Measurements from ENCODE around the gene TNFRSF18. TPM values are rescaled to one million over a fixed set of nuclear protein-coding genes. Genes with fewer than 3 reads are reported as not detected.

The TNFRSF18 gene
- total and polyA plus RNA-seq, 8 donors, result 0.32 to 1.2 (median 0.34) TPM; not detected in 3

DNA sequence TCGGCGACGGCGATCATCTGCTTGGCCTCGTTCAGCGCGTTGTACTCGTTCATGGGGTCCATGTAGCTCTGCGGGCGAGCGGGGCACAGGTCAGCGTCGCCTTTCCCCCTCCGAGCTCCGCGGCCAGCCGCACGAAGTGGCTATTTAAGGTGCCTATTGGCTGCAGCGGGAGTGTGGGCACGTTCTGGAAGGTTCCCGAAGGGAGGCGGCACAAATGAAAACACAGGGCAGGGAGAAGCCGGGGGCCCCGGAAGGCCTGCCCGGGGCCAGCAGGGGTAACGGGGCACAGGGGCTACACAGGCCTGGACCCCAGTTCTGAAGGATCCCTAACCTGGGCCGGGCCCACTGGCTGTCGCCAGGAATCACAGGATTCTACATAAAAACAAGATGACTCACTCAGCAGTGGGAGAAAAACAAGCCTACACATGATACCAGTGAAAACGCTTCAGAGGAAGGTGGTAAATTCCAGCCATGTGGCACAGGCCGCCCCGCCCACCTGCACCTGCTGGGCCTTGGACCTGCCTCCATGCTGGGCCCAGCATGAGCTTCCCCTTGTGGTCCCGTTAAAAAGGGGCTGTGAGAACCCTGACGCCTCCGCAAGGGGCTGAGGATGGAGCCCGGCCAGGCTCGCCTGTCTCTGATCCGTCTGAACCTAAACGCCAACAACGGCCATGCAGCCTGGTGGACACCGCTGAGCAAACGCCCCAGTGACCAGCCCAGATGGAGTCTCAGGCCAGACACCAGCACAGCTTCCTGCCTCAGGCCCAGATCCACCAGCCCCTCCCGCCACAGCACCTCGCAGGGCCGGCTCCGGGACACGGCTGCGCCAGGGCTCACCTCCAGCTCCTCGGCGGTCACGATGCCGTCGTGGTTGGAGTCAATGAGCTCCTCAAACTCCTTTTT lies 11.5 kb upstream of the TNFRSF18 start:
- H3K9me3 ChIP-seq, result no peaks in the 10 kb centered on the region
- no peak overlapping the region for H3K4me3 ChIP-seq
- no peak for FAIRE-seq
- intact Hi-C loops (cut with DNase I), result no loop called here
- no peaks in the 10 kb centered on the region for H3K27me3 ChIP-seq
- DNase-seq, result no peak
- H3K36me3 ChIP-seq, result peaks cover 0 to 41% (median 10%) of the 10 kb centered on the region in 3 donors
- no peaks in the 10 kb centered on the region for H3K4me1 ChIP-seq
- H3K27ac ChIP-seq, result no peak overlapping the region
- peak in 1 of 4 donors; percentile 20 for ATAC-seq
- TF ChIP-seq CTCF (IDR thresholded peaks at IDR 0.05), result no peak
- WGBS, 2 donors, result 92 to 94% methylated on average over 52 of the region's 52 CpGs

DNA sequence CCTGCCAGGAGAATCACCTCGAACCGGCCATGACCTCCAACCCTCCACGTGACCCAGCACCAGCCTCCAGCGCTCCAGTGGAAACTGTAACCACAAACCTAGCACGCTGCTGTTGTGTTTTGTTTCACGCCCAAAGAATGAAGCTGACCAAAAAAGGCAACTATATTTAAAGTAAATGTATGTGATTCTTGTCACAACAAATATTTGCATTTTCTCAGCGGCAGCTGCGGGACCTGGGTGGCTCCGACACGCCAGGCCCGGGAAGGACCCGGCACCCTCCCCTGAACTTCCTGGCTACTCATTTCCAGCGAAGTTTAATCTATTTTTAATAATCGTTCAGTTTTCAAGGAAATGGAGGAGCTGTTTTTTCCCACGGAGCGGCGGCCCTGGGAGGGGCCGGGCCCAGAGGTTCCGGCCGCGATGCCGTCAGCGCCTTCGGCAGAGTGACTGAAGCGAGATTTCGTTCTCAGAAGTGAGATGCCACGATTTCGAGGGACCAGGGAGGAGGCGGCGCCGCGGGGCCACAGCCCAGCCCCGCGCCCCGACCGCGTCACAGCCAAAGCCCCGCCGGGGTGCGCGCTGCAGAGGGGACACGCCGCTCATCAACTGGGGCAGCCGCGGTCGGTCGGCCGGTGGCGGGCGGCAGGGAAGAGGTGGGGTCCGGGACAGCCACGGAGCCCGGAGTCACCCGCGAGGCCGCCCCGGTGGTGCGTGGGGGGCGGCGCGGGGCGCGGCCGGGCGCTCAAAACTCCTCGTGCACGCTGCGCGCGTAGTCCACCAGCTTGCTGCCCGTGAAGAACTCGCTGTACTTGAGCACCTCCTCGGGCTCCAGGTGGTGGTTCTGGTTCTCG lies 10.6 kb upstream of the TNFRSF18 start:
- Histone ChIP-seq H3K4me1 (no peaks in the 10 kb centered on the region), H3K36me3 (peaks cover 0 to 32% (median 3%) of the 10 kb centered on the region in 3 donors), H3K27me3 (no peaks in the 10 kb centered on the region), H3K27ac (no peak overlapping the region), H3K9me3 (no peaks in the 10 kb centered on the region), H3K4me3 (no peak overlapping the region)
- 93% methylated on average over 68 to 74 of the region's 74 CpGs for WGBS, 2 donors
- FAIRE-seq (no peak), DNase-seq (peak in 1 of 6 donors; percentile 21), ATAC-seq (no peak)
- intact Hi-C loops (cut with DNase I), result no loop called here
- no peak for TF ChIP-seq CTCF (IDR thresholded peaks at IDR 0.05)

DNA sequence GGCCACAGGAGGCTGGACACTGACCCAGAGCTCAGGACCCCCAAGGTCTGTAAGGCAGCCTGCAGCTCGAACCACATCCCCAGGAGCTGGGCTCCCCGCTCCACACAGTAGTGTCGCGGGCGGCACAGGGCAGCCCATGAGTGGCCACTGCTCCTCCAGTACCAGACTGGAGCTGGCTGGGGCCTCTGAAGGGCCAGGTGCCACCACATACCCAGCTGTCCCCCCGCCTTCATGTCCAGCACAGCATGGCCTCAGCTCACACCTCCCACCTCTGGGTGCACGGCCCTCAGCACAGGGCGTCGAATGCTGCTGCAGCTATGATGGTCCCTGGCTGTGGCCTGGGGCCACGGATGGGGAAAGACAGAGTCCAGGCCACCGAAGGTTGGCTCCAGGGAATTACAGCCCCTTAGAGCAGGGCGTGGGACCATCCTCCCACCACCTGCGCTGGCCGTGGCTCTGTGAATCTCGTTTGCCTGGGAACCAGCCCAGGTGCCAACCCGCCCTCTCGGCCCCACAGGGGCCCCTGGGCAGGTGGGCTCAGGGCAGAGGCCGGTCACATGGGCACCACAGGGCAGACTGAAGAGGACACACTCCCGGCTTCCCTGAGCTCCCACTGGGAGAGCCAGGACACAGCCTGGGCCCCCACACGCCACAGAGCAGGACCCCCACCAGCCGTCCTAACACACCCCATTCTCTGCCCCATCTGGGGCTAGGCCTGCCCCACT lies 9.7 kb upstream of the TNFRSF18 start:
- ATAC-seq (no peak), FAIRE-seq (no peak), DNase-seq (peak in 1 of 6 donors; percentile 59)
- WGBS, 2 donors, result 80 to 83% methylated on average over 21 of the region's 21 CpGs
- Histone ChIP-seq H3K4me3 (no peak overlapping the region), H3K27me3 (no peaks in the 10 kb centered on the region), H3K36me3 (peaks cover 0 to 31% (median 0%) of the 10 kb centered on the region in 3 donors), H3K4me1 (no peaks in the 10 kb centered on the region), H3K9me3 (no peaks in the 10 kb centered on the region), H3K27ac (no peak overlapping the region)
- no peak for TF ChIP-seq CTCF (IDR thresholded peaks at IDR 0.05)
- intact Hi-C loops (cut with DNase I), result no loop called here

GRCh38 chr1:1215080-1215676 lies 8.8 kb upstream of the TNFRSF18 start:
- TF ChIP-seq CTCF (IDR thresholded peaks at IDR 0.05), result no peak
- FAIRE-seq (no peak), ATAC-seq (peak in 1 of 4 donors; percentile 44), DNase-seq (peak in 2 of 6 donors; percentile 15 to 37)
- H3K36me3 ChIP-seq, result peaks cover 0 to 25% (median 0%) of the 10 kb centered on the region in 3 donors
- no peak overlapping the region for H3K27ac ChIP-seq
- H3K27me3 ChIP-seq, result no peaks in the 10 kb centered on the region
- no peak overlapping the region for H3K4me3 ChIP-seq
- WGBS, 2 donors, result 51 to 67% methylated on average over 11 of the region's 11 CpGs
- intact Hi-C loops (cut with DNase I), result no loop called here
- H3K9me3 ChIP-seq, result no peaks in the 10 kb centered on the region
- no peaks in the 10 kb centered on the region for H3K4me1 ChIP-seq

Measured in pancreas (tissue), 10 donors.